Fibroblast of mammary gland (primary cell): ENCODE measurements around the gene PKM.

Experiments
- DNase-seq: peaks from one replicate; pipeline ENCODE4 v3.0.0-alpha.2; 2010; ENCODE audit warnings: low read depth
- H3K4me3 ChIP-seq: 2 replicates; pipeline ENCODE4 v1.5.1; 2011; ENCODE audit warnings: low read depth, mild to moderate bottlenecking, low read length, moderate library complexity; ENCODE audit not compliant: control insufficient read depth
- TF ChIP-seq, protein P1 (sequence below): conservative IDR thresholded peaks from 2 replicates; pipeline ENCODE4 v1.5.1; 2011; ENCODE audit warnings: low read depth, low read length, inconsistent platforms; ENCODE audit not compliant: control insufficient read depth, insufficient read depth

PKM gene

DNA sequence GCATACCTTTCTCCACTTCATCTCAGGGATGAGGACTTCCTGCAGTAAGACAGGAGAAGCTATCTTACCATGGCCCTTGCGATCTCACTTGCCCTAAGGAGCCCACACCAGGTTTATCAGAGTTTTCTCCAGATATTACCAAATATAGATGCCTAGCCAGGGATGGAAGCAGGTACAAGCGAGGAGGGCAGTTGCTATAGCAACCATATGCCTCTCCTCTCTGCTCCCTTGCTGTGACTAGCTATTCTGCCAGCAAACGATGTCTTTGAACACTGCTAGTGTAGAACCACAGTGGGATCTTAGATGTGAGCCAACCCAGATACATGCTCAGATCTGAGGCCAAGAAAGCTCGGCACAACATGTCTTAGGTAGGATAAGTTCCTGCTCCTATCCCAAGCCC, 67.3 kb downstream of the PKM start:
- no peak for DNase-seq
- TF ChIP-seq, protein P1, sequence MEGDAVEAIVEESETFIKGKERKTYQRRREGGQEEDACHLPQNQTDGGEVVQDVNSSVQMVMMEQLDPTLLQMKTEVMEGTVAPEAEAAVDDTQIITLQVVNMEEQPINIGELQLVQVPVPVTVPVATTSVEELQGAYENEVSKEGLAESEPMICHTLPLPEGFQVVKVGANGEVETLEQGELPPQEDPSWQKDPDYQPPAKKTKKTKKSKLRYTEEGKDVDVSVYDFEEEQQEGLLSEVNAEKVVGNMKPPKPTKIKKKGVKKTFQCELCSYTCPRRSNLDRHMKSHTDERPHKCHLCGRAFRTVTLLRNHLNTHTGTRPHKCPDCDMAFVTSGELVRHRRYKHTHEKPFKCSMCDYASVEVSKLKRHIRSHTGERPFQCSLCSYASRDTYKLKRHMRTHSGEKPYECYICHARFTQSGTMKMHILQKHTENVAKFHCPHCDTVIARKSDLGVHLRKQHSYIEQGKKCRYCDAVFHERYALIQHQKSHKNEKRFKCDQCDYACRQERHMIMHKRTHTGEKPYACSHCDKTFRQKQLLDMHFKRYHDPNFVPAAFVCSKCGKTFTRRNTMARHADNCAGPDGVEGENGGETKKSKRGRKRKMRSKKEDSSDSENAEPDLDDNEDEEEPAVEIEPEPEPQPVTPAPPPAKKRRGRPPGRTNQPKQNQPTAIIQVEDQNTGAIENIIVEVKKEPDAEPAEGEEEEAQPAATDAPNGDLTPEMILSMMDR = no peak

DNA sequence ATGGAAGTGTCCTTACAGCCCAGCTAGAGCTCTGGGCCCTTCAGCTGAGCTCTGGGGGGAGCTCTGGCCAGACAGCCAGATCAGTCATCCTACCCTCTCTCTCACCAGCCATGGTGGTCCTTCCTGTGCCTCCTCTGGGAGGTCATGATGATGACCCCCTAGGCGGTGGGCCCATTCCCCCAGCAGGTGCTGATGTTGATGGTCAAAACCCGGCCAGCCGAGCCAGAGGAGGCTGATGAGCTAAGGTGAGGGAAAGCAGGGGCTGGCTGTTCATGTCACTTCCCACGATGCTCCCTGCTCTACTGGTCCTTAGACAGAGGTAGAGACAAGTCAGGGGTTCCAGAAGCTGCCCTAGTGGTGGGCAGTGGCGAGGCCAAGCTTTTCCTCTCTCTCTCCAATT, 68.4 kb downstream of the PKM start:
- TF ChIP-seq, protein P1 = no peak
- DNase-seq = no peak
- no peak overlapping the region for H3K4me3 ChIP-seq

More for the DNA sequence above, 67.3 kb downstream of the PKM start:
- H3K4me3 ChIP-seq = no peak overlapping the region

DNA sequence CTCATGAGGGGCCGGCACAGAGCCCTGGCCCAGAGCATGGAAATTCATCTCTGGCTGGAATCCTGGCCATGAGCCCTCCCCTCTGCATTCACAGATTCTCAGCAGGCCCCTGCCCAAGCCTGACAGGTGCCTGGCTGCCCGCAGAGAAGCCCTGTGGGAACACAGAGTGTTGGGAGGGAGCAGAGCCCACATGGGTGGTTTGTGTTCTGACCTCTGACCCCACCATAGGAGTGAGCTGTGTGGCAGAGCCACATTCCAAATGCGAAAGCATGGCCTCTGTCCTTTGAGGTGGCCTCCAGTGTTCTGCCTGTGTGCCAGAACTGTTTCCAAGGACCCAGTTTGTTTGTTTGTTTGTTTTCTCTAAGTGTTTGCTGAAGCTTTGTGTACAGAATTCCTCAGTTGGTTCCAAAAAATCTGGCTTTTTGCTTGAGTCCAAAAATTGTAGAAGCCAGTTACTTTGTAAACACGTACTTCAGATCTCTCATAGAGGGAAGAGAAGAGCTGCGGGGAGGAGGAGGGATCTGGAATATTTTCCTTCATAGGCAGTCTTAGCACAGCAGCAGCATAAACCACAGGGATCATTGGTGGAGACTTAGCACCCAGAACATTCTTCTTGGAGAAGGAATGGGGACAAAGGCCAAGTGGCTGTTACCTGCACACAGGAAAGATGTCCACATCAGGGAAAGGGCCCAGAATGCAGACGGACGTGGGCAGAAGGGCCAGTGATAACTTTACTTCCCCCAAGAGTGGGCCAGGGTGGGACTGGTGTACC, 69.4 kb downstream of the PKM start:
- no peak overlapping the region for H3K4me3 ChIP-seq
- DNase-seq = no peak
- TF ChIP-seq, protein P1 = no peak

GRCh38 chr15:72160696-72161245, 70.2 kb downstream of the PKM start:
- no peak for DNase-seq
- H3K4me3 ChIP-seq = no peak overlapping the region
- TF ChIP-seq, protein P1 = no peak

- no peak for DNase-seq
- H3K4me3 ChIP-seq = no peak overlapping the region
- TF ChIP-seq, protein P1 = no peak
Measured at GRCh38 chr15:72156928-72157327, 74.1 kb downstream of the PKM start.

- TF ChIP-seq, protein P1 = peak; percentile 92
- peak overlapping the region; percentile 62 for H3K4me3 ChIP-seq
- peak; percentile 76 for DNase-seq
Measured at GRCh38 chr15:72155635-72156616, 75.1 kb downstream of the PKM start.
